GM12878 (cell line): Measurements from ENCODE around the gene GAS2L2. TPM values are rescaled to one million over a fixed set of nuclear protein-coding genes. Genes with fewer than 3 reads are reported as not detected.
"Not testable (repeated sequence)": the region's sequence is repeated elsewhere in the genome, so short reads cannot be mapped to it uniquely, and the experiment has no call there.

ENCODE experiments used
- ATAC-seq: fragments of 200-7000 bp; cut with Tn5 transposase; 3 replicates; pipeline ENCODE4 v1.9.1; 2020; ENCODE audit warnings: mild to moderate bottlenecking, moderate library complexity
- BruUV-seq: library from RNA; stranded (reverse); fragments of 400-500 nt; replicated peaks from 2 replicates; lab custom pipeline; 2021; lab: Mats Ljungman, UMichigan
- CTCF ChIA-PET: fragments of 300-600 bp; sonication (Branson Sonifier 250); formaldehyde crosslinking; extraction: SDS; loops from one replicate; lab custom pipeline; 2021; ENCODE audit warnings: inconsistent platforms; lab: Yijun Ruan, JAX
- POLR2A ChIA-PET: fragments of 350-600 bp; formaldehyde crosslinking; extraction: SDS; loops from one replicate; lab custom pipeline; 2021; ENCODE audit warnings: inconsistent platforms; lab: Charles Lee
- RAD21 ChIA-PET: fragments of 300-600 bp; sonication (Branson Sonifier 250); formaldehyde crosslinking; loops from one replicate; lab custom pipeline; 2023; ENCODE audit warnings: antibody characterized with exemption; ENCODE audit not compliant: unreplicated experiment; lab: Charles Lee
- SMC1A ChIA-PET: fragments of 300-600 bp; sonication (Branson Sonifier 250); formaldehyde crosslinking; loops from one replicate; lab custom pipeline; 2023; ENCODE audit not compliant: unreplicated experiment, uncharacterized antibody; lab: Charles Lee
- DNase-seq: peaks from one replicate; pipeline ENCODE4 v3.0.0-alpha.2; 2011; ENCODE audit warnings: low read depth, low spot score
- FAIRE-seq: peaks from 3 replicates; lab custom pipeline; 2011; peaks lifted over from hg19 to GRCh38; lab: Jason Lieb, UNC
- H2AFZ ChIP-seq: 2 replicates; pipeline ENCODE4 v1.6.0; 2011; ENCODE audit warnings: low read depth, low read length, control low read depth; ENCODE audit not compliant: control insufficient read depth
- H3K27ac ChIP-seq: 2 replicates; pipeline ENCODE4 v1.5.1; 2011; ENCODE audit warnings: control low read depth; ENCODE audit not compliant: control insufficient read depth, insufficient read depth
- H3K27me3 ChIP-seq, 2 experiments: replicated peaks in 1 of 2; 2 replicates each; pipeline versions ENCODE4 v1.6.0 to v1.6.1; 2011; ENCODE audit warnings: low read length in 1 of 2; ENCODE audit not compliant: control insufficient read depth in 2 of 2, insufficient read depth in 2 of 2
- H3K36me3 ChIP-seq, 2 experiments: 2 replicates each; pipeline ENCODE4 v1.5.1; 2011; ENCODE audit warnings: low read length in 1 of 2; ENCODE audit not compliant: control insufficient read depth in 2 of 2, insufficient read depth in 2 of 2
- H3K4me1 ChIP-seq: 2 replicates; pipeline ENCODE4 v1.6.1; 2011; ENCODE audit warnings: mild to moderate bottlenecking, low read length, moderate library complexity, mixed read lengths; ENCODE audit not compliant: control insufficient read depth, insufficient read depth
- H3K4me2 ChIP-seq: 2 replicates; pipeline ENCODE4 v1.6.0; 2011; ENCODE audit warnings: control low read depth; ENCODE audit not compliant: control insufficient read depth, insufficient read depth
- H3K4me3 ChIP-seq: fragments of 200-600 bp; sonication (generic); 2 replicates; pipeline ENCODE4 v1.5.1; 2016
- H3K79me2 ChIP-seq: 2 replicates; pipeline ENCODE4 v1.6.0; 2011; ENCODE audit warnings: low read length; ENCODE audit not compliant: control insufficient read depth, insufficient read depth
- H3K9ac ChIP-seq: 2 replicates; pipeline ENCODE4 v1.8.0; 2011; ENCODE audit warnings: low read length, control low read depth, mixed read lengths; ENCODE audit not compliant: control insufficient read depth, insufficient read depth
- H3K9me3 ChIP-seq: replicated peaks from 3 replicates; pipeline ENCODE4 v1.5.1; 2011; ENCODE audit warnings: mild to moderate bottlenecking, low read length; ENCODE audit not compliant: control insufficient read depth, insufficient read depth
- H4K20me1 ChIP-seq: 2 replicates; pipeline ENCODE4 v1.6.0; 2011; ENCODE audit not compliant: control insufficient read depth, insufficient read depth
- MEF2B ChIP-seq: fragments of 450-650 bp; IDR thresholded peaks from 2 replicates; pipeline ENCODE4 v1.6.1; 2018; ENCODE audit warnings: mild to moderate bottlenecking, moderate library complexity; ENCODE audit not compliant: partially characterized antibody, poor library complexity, severe bottlenecking
- NR2C2 ChIP-seq: IDR thresholded peaks from 2 replicates; pipeline ENCODE4 v1.6.1; 2011; ENCODE audit warnings: borderline replicate concordance, low read depth; ENCODE audit not compliant: control insufficient read depth, insufficient read length
- SREBF1 ChIP-seq: IDR thresholded peaks from 2 replicates; pipeline ENCODE4 v1.6.1; 2012; ENCODE audit warnings: mild to moderate bottlenecking, low read length
- WRNIP1 ChIP-seq: IDR thresholded peaks from 2 replicates; pipeline ENCODE4 v1.6.1; 2011; ENCODE audit warnings: low read depth, low read length, improper control_type of control experiment, borderline replicate concordance
- ZNF24 ChIP-seq: fragments of 450-650 bp; IDR thresholded peaks from 2 replicates; pipeline ENCODE4 v1.6.1; 2017; ENCODE audit warnings: antibody characterized with exemption, mild to moderate bottlenecking
- WGBS: methylation state at CpG from one replicate; pipeline ENCODE4 v1.1.6; 2016; ENCODE audit warnings: low lambda C conversion rate; ENCODE audit not compliant: insufficient replicate concordance, insufficient coverage; ENCODE audit errors: missing lambda C conversion rate; 5-methylcytosine and 5-hydroxymethylcytosine counted together
- in situ Hi-C: fragments of 300-500 bp; cut with MboI; formaldehyde crosslinking; loops from 9 replicates; pipeline ENCODE4 v1.14.3; 2018; ENCODE audit warnings: mixed read lengths
- intact Hi-C: fragments of 100-400 bp; cut with micrococcal nuclease; formaldehyde crosslinking; loops from one replicate; pipeline ENCODE4 v1.14.2; 2022; ENCODE audit not compliant: unreplicated experiment
- polyA plus RNA-seq, 11 experiments: library from polyadenylated mRNA; depleted of rRNA in 4 of 11; unstranded in 6 of 11; stranded (reverse) in 5 of 11; fragments of >200 nt; fragmentation: Nextera tagmentation in 4 of 11; fragmentation: Illumina TruSeq in 1 of 11; extraction: Ambion mirVana in 4 of 11; extraction: Trizol in 1 of 11; gene quantifications; 1 replicate in 1 of 11; 2 replicates in 10 of 11; pipeline versions ENCODE4 v1.2.1 to v1.2.3, GENCODE V29; 2011 to 2016; ENCODE audit warnings: inconsistent platforms in 2 of 11, missing spikeins in 2 of 11, low read depth in 1 of 11
- total RNA-seq, 4 experiments: library from RNA; depleted of rRNA in 3 of 4; stranded (reverse); fragments of >200 nt in 3 of 4; fragmentation: Illumina TruSeq in 1 of 4; extraction: Trizol in 1 of 4; gene quantifications; 2 replicates each; pipeline versions ENCODE4 v1.2.1 to v1.2.3, GENCODE V29; 2013 to 2021

The GAS2L2 gene
- total and polyA plus RNA-seq, 10 of the 15 experiments (the other 5 are each of a cell fraction or from before 2014, with no cell fraction given) = 0.01 TPM; not detected in 9

DNA sequence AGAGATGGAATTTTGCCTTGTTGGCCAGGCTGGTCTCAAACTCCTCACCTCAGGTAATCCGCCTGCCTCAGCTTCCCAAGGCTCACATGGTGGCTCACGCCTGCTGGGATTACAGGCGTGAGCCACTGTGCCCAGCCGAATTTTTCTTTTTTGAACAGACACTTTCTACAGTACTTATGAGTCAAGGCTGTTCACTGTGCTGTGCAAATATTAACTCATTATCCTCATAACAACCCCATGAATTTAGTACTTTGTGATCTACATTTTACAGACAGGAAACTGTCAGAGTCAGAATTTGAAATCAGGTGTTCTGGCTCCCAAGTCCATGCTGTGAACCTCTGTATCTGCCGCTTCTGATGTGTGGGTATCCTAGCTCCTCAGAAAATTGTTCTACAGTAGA lies 47.3 kb downstream of the GAS2L2 start:
- intact Hi-C loops (no loop called here), in situ Hi-C loops (no loop called here)
- ChIA-PET POLR2A (no interaction called here), CTCF (interaction anchor here (0.9 kb wide), 1 partner anchor 92 kb away, joined by 3 read pairs; no protein-coding TSS in a partner anchor), SMC1A (no interaction called here), RAD21 (no interaction called here)
- no peak for TF ChIP-seq ZNF24
- Histone ChIP-seq H3K27ac (no peak overlapping the region), H3K4me2 (no peak overlapping the region), H3K4me1 (no peaks in the 10 kb centered on the region; the same call in 1 of the 2 replicates), H3K4me3 (no peak overlapping the region), H3K9ac (no peak overlapping the region), H3K79me2 (no peaks in the 10 kb centered on the region), H4K20me1 (no peaks in the 10 kb centered on the region), H2AFZ (no peak overlapping the region), H3K9me3 (no peaks in the 10 kb centered on the region), H3K36me3 (peaks cover 1 to 4% of the 10 kb centered on the region in 2 experiments; a peak in 2 of 4 replicates), H3K27me3 (no peaks in the 10 kb centered on the region)
- ATAC-seq (no peak), DNase-seq (no peak), FAIRE-seq (no peak)
- BruUV-seq = no TSS peak
- WGBS = 51% methylated on average over 5 of the region's 5 CpGs

GRCh38 chr17:35705230-35705629 lies 47.8 kb downstream of the GAS2L2 start:
- DNase-seq = no peak
- Histone ChIP-seq H4K20me1 (no peaks in the 10 kb centered on the region), H3K27ac (no peak overlapping the region), H3K27me3 (no peaks in the 10 kb centered on the region), H3K36me3 (peaks cover 1 to 3% of the 10 kb centered on the region in 2 experiments; a peak in 1 of 4 replicates), H3K4me2 (no peak overlapping the region), H3K4me1 (no peaks in the 10 kb centered on the region; the same call in 1 of the 2 replicates), H3K9ac (no peak overlapping the region), H3K4me3 (no peak overlapping the region), H3K9me3 (no peaks in the 10 kb centered on the region), H2AFZ (no peak overlapping the region), H3K79me2 (no peaks in the 10 kb centered on the region)
- 100% methylated on average over 1 of the region's 1 CpG for WGBS
- ChIA-PET CTCF (interaction anchor here (0.9 kb wide), 1 partner anchor 92 kb away, joined by 3 read pairs; no protein-coding TSS in a partner anchor), RAD21 (no interaction called here), POLR2A (no interaction called here), SMC1A (no interaction called here)
- no peak for ATAC-seq
- no TSS peak for BruUV-seq
- in situ Hi-C loops (no loop called here), intact Hi-C loops (no loop called here)
- TF ChIP-seq NR2C2 (no peak), SREBF1 (no peak), WRNIP1 (no peak), MEF2B (no peak)
- no peak for FAIRE-seq

- H4K20me1 ChIP-seq, H3K9me3 ChIP-seq, H3K4me3 ChIP-seq, H2AFZ ChIP-seq, H3K79me2 ChIP-seq, DNase-seq, H3K4me2 ChIP-seq, ATAC-seq, H3K9ac ChIP-seq, H3K36me3 ChIP-seq, RAD21 ChIA-PET, POLR2A ChIA-PET, H3K27me3 ChIP-seq, H3K4me1 ChIP-seq, in situ Hi-C loops, SMC1A ChIA-PET, H3K27ac ChIP-seq, FAIRE-seq, intact Hi-C loops, BruUV-seq: not testable (repeated sequence)
- WGBS = 98% methylated on average over 2 of the region's 2 CpGs
- CTCF ChIA-PET = interaction anchor here (1.0 kb wide), 1 partner anchor 90 kb away, joined by 3 read pairs; no protein-coding TSS in a partner anchor
Observed at GRCh38 chr17:35703308-35703707, 49.7 kb downstream of the GAS2L2 start.
